WTC11 (cell line): ENCODE results near the gene MCL1. TPM values are rescaled to one million over a fixed set of nuclear protein-coding genes. Genes with fewer than 3 reads are reported as not detected.

ENCODE experiments used
- ATAC-seq: fragments of 200-7000 bp; cut with Tn5 transposase; 2 replicates; pipeline ENCODE4 v1.10.0; 2021; ENCODE audit warnings: mild to moderate bottlenecking, moderate library complexity
- CTCF ChIA-PET: fragments of 300-600 bp; sonication (Branson Sonifier 250); formaldehyde crosslinking; loops from one replicate; lab custom pipeline; 2021; ENCODE audit warnings: antibody characterized with exemption; lab: Charles Lee
- POLR2A ChIA-PET: fragments of 350-600 bp; sonication (Branson Sonifier 250); formaldehyde crosslinking; loops from one replicate; lab custom pipeline; 2021; ENCODE audit warnings: antibody characterized with exemption; lab: Charles Lee
- DNase-seq: peaks from one replicate; pipeline ENCODE4 v3.0.0; 2021; ENCODE audit warnings: low spot score
- H3K27ac Mint-ChIP-seq: 2 replicates; pipeline ENCODE4 v1.8.0; 2021; ENCODE audit warnings: mixed read lengths
- H3K27me3 Mint-ChIP-seq: 2 replicates; pipeline ENCODE4 v1.8.0; 2021; ENCODE audit warnings: low read depth, mild to moderate bottlenecking, moderate library complexity, mixed read lengths
- H3K36me3 Mint-ChIP-seq: 2 replicates; pipeline ENCODE4 v1.8.0; 2021; ENCODE audit warnings: mixed read lengths
- H3K4me1 Mint-ChIP-seq: 2 replicates; pipeline ENCODE4 v1.8.0; 2022; ENCODE audit warnings: mixed read lengths
- H3K4me3 Mint-ChIP-seq: 2 replicates; pipeline ENCODE4 v1.8.0; 2021; ENCODE audit warnings: mild to moderate bottlenecking, moderate library complexity, mixed read lengths
- H3K9me3 Mint-ChIP-seq: 2 replicates; pipeline ENCODE4 v1.8.0; 2021; ENCODE audit warnings: mixed read lengths
- CDX4 ChIP-seq: fragments of 250-450 bp; sonication (Bioruptor Pico); IDR thresholded peaks from 2 replicates; pipeline ENCODE4 v1.9.0; 2021; ENCODE audit warnings: moderate library complexity, mild to moderate bottlenecking, inconsistent platforms, borderline replicate concordance
- CREB1 ChIP-seq: sonication (generic); formaldehyde crosslinking; IDR thresholded peaks from 2 replicates; pipeline ENCODE4 v1.8.0; 2023; ENCODE audit warnings: mild to moderate bottlenecking, missing genetic modification reagents
- ETV6 ChIP-seq: sonication (generic); formaldehyde crosslinking; IDR thresholded peaks from 2 replicates; pipeline ENCODE4 v1.8.1; 2022; ENCODE audit warnings: mild to moderate bottlenecking, missing genetic modification reagents
- FOXJ3 ChIP-seq: sonication (generic); formaldehyde crosslinking; IDR thresholded peaks from 2 replicates; pipeline ENCODE4 v1.9.0; 2021; ENCODE audit warnings: missing genetic modification reagents, mild to moderate bottlenecking, borderline replicate concordance
- MYBL2 ChIP-seq: sonication (generic); formaldehyde crosslinking; IDR thresholded peaks from 2 replicates; pipeline ENCODE4 v1.8.1; 2023; ENCODE audit warnings: mild to moderate bottlenecking, moderate library complexity, missing genetic modification reagents
- NFYB ChIP-seq: sonication (generic); formaldehyde crosslinking; conservative IDR thresholded peaks from 2 replicates; pipeline ENCODE4 v1.8.0; 2022; ENCODE audit warnings: low read depth, missing genetic modification reagents
- PRRX2 ChIP-seq: fragments of 250-450 bp; sonication (Bioruptor Pico); IDR thresholded peaks from 2 replicates; pipeline ENCODE4 v1.8.0; 2021; ENCODE audit warnings: mild to moderate bottlenecking
- RELA ChIP-seq: sonication (generic); formaldehyde crosslinking; IDR thresholded peaks from 2 replicates; pipeline ENCODE4 v1.8.1; 2022; ENCODE audit warnings: missing genetic modification reagents, mild to moderate bottlenecking, borderline replicate concordance
- SMAD3 ChIP-seq: sonication (generic); formaldehyde crosslinking; IDR thresholded peaks from 2 replicates; pipeline ENCODE4 v1.8.0; 2022; ENCODE audit warnings: missing genetic modification reagents, mild to moderate bottlenecking, borderline replicate concordance
- SOX15 ChIP-seq: fragments of 250-450 bp; sonication (Bioruptor Pico); IDR thresholded peaks from 2 replicates; pipeline ENCODE4 v1.9.0; 2021; ENCODE audit warnings: mild to moderate bottlenecking
- TCF7 ChIP-seq: sonication (generic); formaldehyde crosslinking; IDR thresholded peaks from 2 replicates; pipeline ENCODE4 v1.8.0; 2022; ENCODE audit warnings: mild to moderate bottlenecking, low read depth, missing genetic modification reagents, moderate library complexity
- TP53 ChIP-seq: sonication (generic); formaldehyde crosslinking; IDR thresholded peaks from 2 replicates; pipeline ENCODE4 v1.8.1; 2023; ENCODE audit warnings: mild to moderate bottlenecking, missing genetic modification reagents
- ZNF138 ChIP-seq: sonication (generic); formaldehyde crosslinking; conservative IDR thresholded peaks from 2 replicates; pipeline ENCODE4 v1.8.1; 2022; ENCODE audit warnings: mild to moderate bottlenecking, moderate library complexity, missing genetic modification reagents
- ZNF232 ChIP-seq: sonication (generic); formaldehyde crosslinking; IDR thresholded peaks from 2 replicates; pipeline ENCODE4 v1.8.0; 2022; ENCODE audit warnings: mild to moderate bottlenecking, missing genetic modification reagents
- ZNF263 ChIP-seq: sonication (generic); formaldehyde crosslinking; IDR thresholded peaks from 2 replicates; pipeline ENCODE4 v1.8.1; 2022; ENCODE audit warnings: low read depth, mild to moderate bottlenecking, moderate library complexity, missing genetic modification reagents
- ZNF317 ChIP-seq: sonication (generic); formaldehyde crosslinking; IDR thresholded peaks from 2 replicates; pipeline ENCODE4 v1.8.1; 2023; ENCODE audit warnings: low read depth, mild to moderate bottlenecking, moderate library complexity, missing genetic modification reagents, borderline replicate concordance
- ZNF396 ChIP-seq: fragments of 250-450 bp; sonication (Bioruptor Pico); IDR thresholded peaks from 2 replicates; pipeline ENCODE4 v1.8.0; 2021; ENCODE audit warnings: mild to moderate bottlenecking, moderate library complexity, borderline replicate concordance
- ZNF425 ChIP-seq: fragments of 250-450 bp; sonication (Bioruptor Pico); conservative IDR thresholded peaks from 2 replicates; pipeline ENCODE4 v1.9.0; 2021; ENCODE audit warnings: mild to moderate bottlenecking
- ZNF512 ChIP-seq: sonication (generic); formaldehyde crosslinking; IDR thresholded peaks from 2 replicates; pipeline ENCODE4 v1.8.1; 2022; ENCODE audit warnings: missing genetic modification reagents, borderline replicate concordance
- ZNF671 ChIP-seq: fragments of 250-450 bp; sonication (Bioruptor Pico); IDR thresholded peaks from 2 replicates; pipeline ENCODE4 v1.8.0; 2021; ENCODE audit warnings: mild to moderate bottlenecking
- total RNA-seq: library from RNA; stranded (reverse); gene quantifications from 3 replicates; pipeline ENCODE4 v1.2.3, GENCODE V29; 2021

The MCL1 gene
- total RNA-seq, 1 experiment from 2014 or later, result 191 TPM

GRCh38 chr1:150576367-150576711 lies 3.1 kb downstream of the MCL1 start:
- POLR2A ChIA-PET, result interaction anchor here (0.6 to 9.4 kb wide), 4 partner anchors 9 to 298 kb away, joined by 3 to 188 read pairs (median 8); no protein-coding TSS in a partner anchor
- DNase-seq (no peak), ATAC-seq (no peak)
- CTCF ChIA-PET, result interaction anchor here (1.3 to 1.6 kb wide), 3 partner anchors 15 to 38 kb away, joined by 4 to 6 read pairs (median 5); no protein-coding TSS in a partner anchor
- Mint-ChIP-seq H3K27me3 (no peaks in the 10 kb centered on the region; the same call in 1 of the 2 replicates), H3K4me3 (peak overlapping the region; percentile 92), H3K9me3 (no peaks in the 10 kb centered on the region), H3K27ac (peak overlapping the region; percentile 97), H3K4me1 (peaks cover 59% of the 10 kb centered on the region), H3K36me3 (peaks cover 68% of the 10 kb centered on the region)
- TF ChIP-seq ZNF232 (no peak), ZNF512 (CRISPR knock-in tag) (no peak), TCF7 (CRISPR knock-in tag) (no peak), SOX15 (CRISPR knock-in tag) (no peak), ZNF263 (CRISPR knock-in tag) (no peak), FOXJ3 (CRISPR knock-in tag) (no peak), ZNF317 (CRISPR knock-in tag) (no peak), ZNF138 (CRISPR knock-in tag) (no peak), CREB1 (CRISPR knock-in tag) (no peak), ZNF396 (CRISPR knock-in tag) (no peak), ETV6 (CRISPR knock-in tag) (no peak), ZNF671 (no peak), NFYB (CRISPR knock-in tag) (no peak), RELA (CRISPR knock-in tag) (no peak), SMAD3 (CRISPR knock-in tag) (no peak), PRRX2 (CRISPR knock-in tag) (no peak), TP53 (CRISPR knock-in tag) (no peak), CDX4 (CRISPR knock-in tag) (no peak)

DNA sequence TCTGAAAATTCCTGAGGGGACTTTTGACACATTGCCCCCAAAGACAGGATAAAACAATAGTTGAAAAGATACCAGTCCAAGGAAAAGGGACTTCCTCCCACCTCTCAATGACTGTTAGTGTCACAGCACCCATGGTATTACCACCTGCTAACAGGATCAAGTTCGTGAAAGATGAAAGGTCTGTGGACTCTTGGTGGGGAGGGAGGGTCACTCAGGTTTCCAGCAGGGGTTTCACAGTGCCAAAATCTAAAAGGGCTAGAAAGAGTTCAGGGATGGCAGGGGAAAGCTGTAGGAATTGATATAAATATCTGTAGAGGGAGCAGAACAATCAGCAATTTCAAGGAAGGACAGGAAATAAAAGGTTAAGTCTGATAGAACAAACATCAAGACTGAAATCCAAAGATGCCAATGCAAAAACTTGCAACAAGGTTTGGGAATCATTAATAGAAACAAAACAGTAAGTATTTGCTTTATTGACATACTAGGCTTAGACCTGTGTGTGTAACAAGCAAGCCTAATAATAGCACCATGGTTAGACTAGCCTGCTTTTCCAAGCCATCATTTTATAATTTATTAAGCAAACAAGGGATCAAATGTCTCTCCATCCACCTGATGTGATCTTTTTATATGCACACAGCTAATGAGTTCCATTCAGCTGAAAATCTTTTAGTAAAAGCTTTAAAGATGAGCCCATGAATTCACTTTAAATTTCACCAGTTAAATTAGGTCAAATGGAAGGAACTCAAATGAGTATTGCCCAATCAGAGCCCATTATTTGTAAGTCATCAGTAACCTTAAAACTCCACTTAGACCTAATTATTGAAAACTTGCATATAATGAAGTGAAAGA lies 3.7 kb downstream of the MCL1 start:
- Mint-ChIP-seq H3K4me1 (peaks cover 56% of the 10 kb centered on the region), H3K9me3 (no peaks in the 10 kb centered on the region), H3K27ac (peak overlapping the region; percentile 97), H3K27me3 (no peaks in the 10 kb centered on the region; the same call in 1 of the 2 replicates), H3K36me3 (peaks cover 74% of the 10 kb centered on the region), H3K4me3 (peak overlapping the region; percentile 92)
- DNase-seq, result no peak
- CTCF ChIA-PET, result interaction anchor here (0.6 to 1.6 kb wide), 6 partner anchors 14 to 44 kb away, joined by 3 to 6 read pairs (median 4); no protein-coding TSS in a partner anchor
- no peak for ATAC-seq
- POLR2A ChIA-PET, result interaction anchor here (2.4 to 9.4 kb wide), 2 partner anchors 8 to 12 kb away, joined by 13 to 188 read pairs; no protein-coding TSS in a partner anchor
- TF ChIP-seq MYBL2 (CRISPR knock-in tag), result no peak
- no peak for TF ChIP-seq ZNF232
- TF ChIP-seq ZNF425 (CRISPR knock-in tag), result peak; percentile 65
- no peak for TF ChIP-seq ZNF138 (CRISPR knock-in tag)
